DND-41 (cell line): ENCODE data around the gene SPACA4.

Experiments used
- ATAC-seq: fragments of 200-7000 bp; cut with Tn5 transposase; 3 replicates; pipeline ENCODE4 v1.9.1; 2021; ENCODE audit warnings: low read depth; ENCODE audit not compliant: insufficient read depth
- DNase-seq: peaks from one replicate; pipeline ENCODE4 v3.0.0-alpha.2; 2020
- H2AFZ ChIP-seq: 2 replicates; pipeline ENCODE4 v1.6.0; 2012; ENCODE audit warnings: low read depth, low read length
- H3K27ac ChIP-seq: 2 replicates; pipeline ENCODE4 v1.5.1; 2012; ENCODE audit warnings: low read length, inconsistent platforms
- H3K27me3 ChIP-seq: fragments of 200-600 bp; sonication (generic); 2 replicates; pipeline ENCODE4 v1.6.0; 2012; ENCODE audit warnings: low read length, mild to moderate bottlenecking, inconsistent platforms; ENCODE audit not compliant: insufficient read depth, poor library complexity
- H3K36me3 ChIP-seq: 2 replicates; pipeline ENCODE4 v1.5.1; 2012; ENCODE audit warnings: low read length, inconsistent platforms; ENCODE audit not compliant: insufficient read depth
- H3K4me1 ChIP-seq: 2 replicates; pipeline ENCODE4 v1.5.1; 2012; ENCODE audit warnings: mild to moderate bottlenecking, low read length; ENCODE audit not compliant: insufficient read depth
- H3K4me2 ChIP-seq: 2 replicates; pipeline ENCODE4 v1.6.0; 2012; ENCODE audit warnings: mild to moderate bottlenecking, moderate library complexity, low read length, inconsistent platforms; ENCODE audit not compliant: insufficient read depth
- H3K4me3 ChIP-seq, 2 experiments: fragments of 200-600 bp in 1 of 2; shearing (Covaris generic) in 1 of 2; 2 replicates each; pipeline ENCODE4 v1.5.1; 2012 to 2016; ENCODE audit warnings: inconsistent platforms in 2 of 2, low read length in 2 of 2, mild to moderate bottlenecking in 2 of 2, low read depth in 1 of 2, moderate library complexity in 1 of 2
- H3K79me2 ChIP-seq: 2 replicates; pipeline ENCODE4 v1.6.0; 2012; ENCODE audit warnings: low read length, inconsistent platforms; ENCODE audit not compliant: insufficient read depth
- H3K9ac ChIP-seq: 2 replicates; pipeline ENCODE4 v1.6.0; 2012; ENCODE audit warnings: low read depth, mild to moderate bottlenecking, inconsistent platforms, low read length, moderate library complexity
- H3K9me3 ChIP-seq: 2 replicates; pipeline ENCODE4 v1.5.1; 2012; ENCODE audit warnings: low read length, moderate library complexity, mild to moderate bottlenecking, inconsistent platforms; ENCODE audit not compliant: insufficient read depth, severe bottlenecking
- H4K20me1 ChIP-seq: 2 replicates; pipeline ENCODE4 v1.6.0; 2012; ENCODE audit warnings: low read length; ENCODE audit not compliant: insufficient read depth
- EZH2 ChIP-seq: IDR thresholded peaks from 3 replicates; pipeline ENCODE4 v1.6.1; 2012; ENCODE audit warnings: borderline replicate concordance, low read depth, mild to moderate bottlenecking, moderate library complexity, low read length, inconsistent platforms; ENCODE audit not compliant: severe bottlenecking
- TF ChIP-seq, protein P1 (sequence below): IDR thresholded peaks from 2 replicates; pipeline ENCODE4 v1.5.1; 2012; ENCODE audit warnings: borderline replicate concordance, low read length, moderate library complexity, mild to moderate bottlenecking; ENCODE audit not compliant: poor library complexity, severe bottlenecking; ENCODE audit errors: extremely low read depth

Gene SPACA4

DNA sequence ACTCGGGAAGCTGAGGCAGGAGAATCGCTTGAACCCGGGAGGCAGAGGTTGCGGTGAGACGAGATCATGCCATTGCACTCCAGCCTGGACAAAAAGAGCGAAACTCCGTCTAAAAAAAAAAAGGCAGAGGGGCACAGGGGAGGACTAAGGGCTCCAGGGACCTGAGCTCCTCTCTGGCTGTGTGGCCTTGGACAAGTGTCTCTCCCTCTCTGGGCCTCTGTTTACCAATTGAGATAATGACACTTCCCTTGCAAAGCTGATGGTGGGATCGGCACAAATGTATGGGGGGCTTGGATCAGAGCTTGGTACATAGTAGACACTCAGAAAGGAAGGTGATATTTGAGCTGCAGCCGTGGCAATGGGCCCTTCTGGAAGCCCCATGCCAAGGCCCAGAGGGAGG is 11.4 kb upstream of the SPACA4 start:
- ATAC-seq = no peak
- no peaks in the 10 kb centered on the region for H4K20me1 ChIP-seq
- H3K27ac ChIP-seq = no peak overlapping the region
- no peak overlapping the region for H3K4me2 ChIP-seq
- H3K9me3 ChIP-seq = no peaks in the 10 kb centered on the region
- no peaks in the 10 kb centered on the region for H3K27me3 ChIP-seq
- no peak overlapping the region for H3K9ac ChIP-seq
- DNase-seq = no peak
- no peak overlapping the region for H2AFZ ChIP-seq
- no peaks in the 10 kb centered on the region for H3K4me1 ChIP-seq
- no peak overlapping the region for H3K4me3 ChIP-seq
- TF ChIP-seq, protein P1, sequence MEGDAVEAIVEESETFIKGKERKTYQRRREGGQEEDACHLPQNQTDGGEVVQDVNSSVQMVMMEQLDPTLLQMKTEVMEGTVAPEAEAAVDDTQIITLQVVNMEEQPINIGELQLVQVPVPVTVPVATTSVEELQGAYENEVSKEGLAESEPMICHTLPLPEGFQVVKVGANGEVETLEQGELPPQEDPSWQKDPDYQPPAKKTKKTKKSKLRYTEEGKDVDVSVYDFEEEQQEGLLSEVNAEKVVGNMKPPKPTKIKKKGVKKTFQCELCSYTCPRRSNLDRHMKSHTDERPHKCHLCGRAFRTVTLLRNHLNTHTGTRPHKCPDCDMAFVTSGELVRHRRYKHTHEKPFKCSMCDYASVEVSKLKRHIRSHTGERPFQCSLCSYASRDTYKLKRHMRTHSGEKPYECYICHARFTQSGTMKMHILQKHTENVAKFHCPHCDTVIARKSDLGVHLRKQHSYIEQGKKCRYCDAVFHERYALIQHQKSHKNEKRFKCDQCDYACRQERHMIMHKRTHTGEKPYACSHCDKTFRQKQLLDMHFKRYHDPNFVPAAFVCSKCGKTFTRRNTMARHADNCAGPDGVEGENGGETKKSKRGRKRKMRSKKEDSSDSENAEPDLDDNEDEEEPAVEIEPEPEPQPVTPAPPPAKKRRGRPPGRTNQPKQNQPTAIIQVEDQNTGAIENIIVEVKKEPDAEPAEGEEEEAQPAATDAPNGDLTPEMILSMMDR = no peak
- TF ChIP-seq EZH2 = no peak
- H3K79me2 ChIP-seq = no peaks in the 10 kb centered on the region
- no peaks in the 10 kb centered on the region for H3K36me3 ChIP-seq

DNA sequence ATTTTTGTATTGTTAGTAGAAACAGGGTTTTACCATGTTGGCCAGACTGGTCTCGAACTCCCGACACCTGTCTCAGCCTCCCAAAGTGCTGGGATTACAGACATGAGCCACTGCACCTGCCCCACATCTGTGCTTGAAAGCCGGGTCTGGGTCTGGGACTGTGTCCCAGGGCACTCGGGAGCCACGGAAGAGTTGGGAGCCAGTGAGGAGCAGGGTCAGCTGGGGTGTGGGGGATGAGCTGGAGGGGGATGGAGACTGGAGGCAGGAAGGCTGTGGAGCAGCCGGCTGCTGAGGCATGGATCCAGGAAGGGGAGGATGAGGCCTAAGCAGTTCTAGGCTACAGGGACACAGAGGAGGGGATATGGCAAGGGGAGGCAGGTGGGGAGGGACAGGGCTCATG is 10.7 kb upstream of the SPACA4 start:
- H3K27me3 ChIP-seq = no peaks in the 10 kb centered on the region
- no peak for TF ChIP-seq EZH2
- TF ChIP-seq, protein P1 = no peak
- no peak for ATAC-seq

DNA sequence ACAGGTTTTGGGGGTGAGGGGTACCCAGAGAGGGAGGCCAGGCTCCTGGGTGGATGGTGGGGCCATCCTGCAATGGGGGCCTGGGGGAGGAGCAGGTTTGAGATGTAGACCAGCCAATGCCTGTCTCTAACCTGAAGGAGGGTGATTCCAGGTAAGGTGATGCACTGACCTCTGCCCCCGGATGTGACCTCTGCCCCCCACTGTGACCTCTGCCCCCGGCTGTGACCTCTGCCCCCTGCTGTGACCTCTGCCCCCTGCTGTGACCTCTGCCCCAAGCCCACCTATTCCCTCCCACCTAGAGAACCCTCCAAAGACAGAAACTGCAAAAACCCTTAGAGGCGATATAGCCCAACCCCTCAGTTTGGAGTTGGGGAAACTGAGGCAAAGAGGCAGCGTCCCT is 10.3 kb upstream of the SPACA4 start:
- H3K4me3 ChIP-seq = no peak overlapping the region
- ATAC-seq (no peak), DNase-seq (no peak)
- H3K4me2 ChIP-seq = no peak overlapping the region
- H2AFZ ChIP-seq = no peak overlapping the region
- no peaks in the 10 kb centered on the region for H4K20me1 ChIP-seq
- H3K4me1 ChIP-seq = no peaks in the 10 kb centered on the region
- H3K9ac ChIP-seq = no peak overlapping the region
- no peaks in the 10 kb centered on the region for H3K79me2 ChIP-seq
- no peak overlapping the region for H3K27ac ChIP-seq
- TF ChIP-seq, protein P1 = no peak
- TF ChIP-seq EZH2 = no peak
- no peaks in the 10 kb centered on the region for H3K27me3 ChIP-seq
- no peaks in the 10 kb centered on the region for H3K36me3 ChIP-seq
- H3K9me3 ChIP-seq = no peaks in the 10 kb centered on the region

More for the DNA sequence above, 10.7 kb upstream of the SPACA4 start:
- no peaks in the 10 kb centered on the region for H3K9me3 ChIP-seq
- H3K27ac ChIP-seq = no peak overlapping the region
- no peaks in the 10 kb centered on the region for H3K36me3 ChIP-seq
- H3K4me3 ChIP-seq = no peak overlapping the region
- H2AFZ ChIP-seq = no peak overlapping the region
- no peaks in the 10 kb centered on the region for H4K20me1 ChIP-seq
- H3K4me2 ChIP-seq = no peak overlapping the region
- DNase-seq = no peak
- H3K4me1 ChIP-seq = no peaks in the 10 kb centered on the region
- no peak overlapping the region for H3K9ac ChIP-seq
- H3K79me2 ChIP-seq = no peaks in the 10 kb centered on the region
